A673 (cell line): ENCODE data around the gene PPM1M. TPM values are rescaled to one million over a fixed set of nuclear protein-coding genes. Genes with fewer than 3 reads are reported as not detected.

Source experiments
- BruUV-seq: library from RNA; stranded (reverse); fragments of 400-500 nt; replicated peaks from 2 replicates; lab custom pipeline; 2021; lab: Mats Ljungman, UMichigan
- CTCF ChIA-PET: fragments of 300-600 bp; sonication (Branson Sonifier 250); formaldehyde crosslinking; loops from one replicate; lab custom pipeline; 2022; ENCODE audit warnings: antibody characterized with exemption; lab: Charles Lee
- POLR2A ChIA-PET: fragments of 300-600 bp; sonication (Branson Sonifier 250); formaldehyde crosslinking; loops from one replicate; lab custom pipeline; 2022; ENCODE audit warnings: antibody characterized with exemption; ENCODE audit not compliant: low non-redundant PET; lab: Charles Lee
- DNase-seq: peaks from one replicate; pipeline ENCODE4 v3.0.0-alpha.2; 2015; ENCODE audit warnings: low spot score
- H3K27ac ChIP-seq: fragments of 200-600 bp; sonication (generic); 2 replicates; pipeline ENCODE4 v1.5.1; 2016; ENCODE audit warnings: mixed run types, low read depth, mild to moderate bottlenecking, mixed read lengths, antibody characterized with exemption, low read length; ENCODE audit not compliant: poor library complexity, severe bottlenecking
- H3K27me3 ChIP-seq: fragments of 200-600 bp; sonication (generic); replicated peaks from 2 replicates; pipeline ENCODE4 v1.6.1; 2017; ENCODE audit warnings: mixed run types, low read depth, mild to moderate bottlenecking, mixed read lengths, antibody characterized with exemption, low read length; ENCODE audit not compliant: insufficient read depth, poor library complexity
- H3K36me3 ChIP-seq: fragments of 200-600 bp; sonication (generic); 2 replicates; pipeline ENCODE4 v1.6.1; 2016; ENCODE audit warnings: mixed run types, mild to moderate bottlenecking, mixed read lengths, antibody characterized with exemption, low read length; ENCODE audit not compliant: insufficient read depth, poor library complexity, severe bottlenecking
- H3K4me1 ChIP-seq: fragments of 200-600 bp; sonication (generic); 2 replicates; pipeline ENCODE4 v1.6.1; 2017; ENCODE audit warnings: mixed run types, mild to moderate bottlenecking, mixed read lengths, antibody characterized with exemption, low read length; ENCODE audit not compliant: insufficient read depth, poor library complexity, severe bottlenecking
- H3K4me3 ChIP-seq: fragments of 200-600 bp; sonication (generic); 2 replicates; pipeline ENCODE4 v1.5.1; 2016; ENCODE audit warnings: low read depth, mixed run types, mild to moderate bottlenecking, mixed read lengths, low read length; ENCODE audit not compliant: poor library complexity, severe bottlenecking
- H3K9me3 ChIP-seq: fragments of 200-600 bp; sonication (generic); 2 replicates; pipeline ENCODE4 v1.6.1; 2016; ENCODE audit warnings: mixed run types, low read depth, mild to moderate bottlenecking, mixed read lengths, antibody characterized with exemption, low read length; ENCODE audit not compliant: poor library complexity, severe bottlenecking
- EZH2 ChIP-seq: fragments of 200-600 bp; sonication (generic); IDR thresholded peaks from 2 replicates; pipeline ENCODE4 v1.6.1; 2017; ENCODE audit warnings: borderline replicate concordance, low read depth, mild to moderate bottlenecking, mixed read lengths, antibody characterized with exemption, low read length; ENCODE audit not compliant: poor library complexity, severe bottlenecking
- intact Hi-C: fragments of 100-400 bp; cut with micrococcal nuclease; formaldehyde crosslinking; loops from one replicate; pipeline ENCODE4 v1.10.0; 2022; ENCODE audit not compliant: unreplicated experiment
- total RNA-seq: library from RNA; stranded (reverse); gene quantifications from 2 replicates; pipeline ENCODE4 v1.2.3, GENCODE V29; 2021
- TF ChIP-seq, protein P1 (sequence below): fragments of 300-800, 200-600 bp; sonication (generic); conservative IDR thresholded peaks from 2 replicates; pipeline ENCODE4 v1.5.1; 2017; ENCODE audit warnings: low read depth, mild to moderate bottlenecking, antibody characterized with exemption, low read length, moderate library complexity, mixed read lengths

PPM1M gene
- total RNA-seq, 1 experiment from 2014 or later = 3.6 TPM

- POLR2A ChIA-PET = no interaction called here
- intact Hi-C loops = no loop called here
- CTCF ChIA-PET = no interaction called here
- H3K9me3 ChIP-seq = no peaks in the 10 kb centered on the region
- no peak overlapping the region for H3K4me3 ChIP-seq
- TF ChIP-seq, protein P1, sequence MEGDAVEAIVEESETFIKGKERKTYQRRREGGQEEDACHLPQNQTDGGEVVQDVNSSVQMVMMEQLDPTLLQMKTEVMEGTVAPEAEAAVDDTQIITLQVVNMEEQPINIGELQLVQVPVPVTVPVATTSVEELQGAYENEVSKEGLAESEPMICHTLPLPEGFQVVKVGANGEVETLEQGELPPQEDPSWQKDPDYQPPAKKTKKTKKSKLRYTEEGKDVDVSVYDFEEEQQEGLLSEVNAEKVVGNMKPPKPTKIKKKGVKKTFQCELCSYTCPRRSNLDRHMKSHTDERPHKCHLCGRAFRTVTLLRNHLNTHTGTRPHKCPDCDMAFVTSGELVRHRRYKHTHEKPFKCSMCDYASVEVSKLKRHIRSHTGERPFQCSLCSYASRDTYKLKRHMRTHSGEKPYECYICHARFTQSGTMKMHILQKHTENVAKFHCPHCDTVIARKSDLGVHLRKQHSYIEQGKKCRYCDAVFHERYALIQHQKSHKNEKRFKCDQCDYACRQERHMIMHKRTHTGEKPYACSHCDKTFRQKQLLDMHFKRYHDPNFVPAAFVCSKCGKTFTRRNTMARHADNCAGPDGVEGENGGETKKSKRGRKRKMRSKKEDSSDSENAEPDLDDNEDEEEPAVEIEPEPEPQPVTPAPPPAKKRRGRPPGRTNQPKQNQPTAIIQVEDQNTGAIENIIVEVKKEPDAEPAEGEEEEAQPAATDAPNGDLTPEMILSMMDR = no peak
- no peak for TF ChIP-seq EZH2
- H3K4me1 ChIP-seq = no peaks in the 10 kb centered on the region
- BruUV-seq = no TSS peak
- no peak for DNase-seq
- H3K27me3 ChIP-seq = no peaks in the 10 kb centered on the region
- H3K27ac ChIP-seq = no peak overlapping the region
- H3K36me3 ChIP-seq = peaks cover 57% of the 10 kb centered on the region
Measured at GRCh38 chr3:52257911-52258310, 12.4 kb downstream of the PPM1M start.

- no peak for DNase-seq
- Histone ChIP-seq H3K4me1 (no peaks in the 10 kb centered on the region), H3K27ac (no peak overlapping the region), H3K27me3 (no peaks in the 10 kb centered on the region), H3K9me3 (no peaks in the 10 kb centered on the region), H3K36me3 (peaks cover 58% of the 10 kb centered on the region), H3K4me3 (no peak overlapping the region)
- POLR2A ChIA-PET = no interaction called here
- intact Hi-C loops = no loop called here
- TF ChIP-seq EZH2 = no peak
- TF ChIP-seq, protein P1 = no peak
- CTCF ChIA-PET = no interaction called here
- no TSS peak for BruUV-seq
Measured at GRCh38 chr3:52259035-52259434, 13.5 kb downstream of the PPM1M start.

- Histone ChIP-seq H3K36me3 (peaks cover 61% of the 10 kb centered on the region), H3K27ac (no peak overlapping the region), H3K4me1 (no peaks in the 10 kb centered on the region), H3K27me3 (no peaks in the 10 kb centered on the region), H3K9me3 (no peaks in the 10 kb centered on the region), H3K4me3 (no peak overlapping the region)
- no peak for DNase-seq
- intact Hi-C loops = no loop called here
- TF ChIP-seq, protein P1 = no peak
- no peak for TF ChIP-seq EZH2
- POLR2A ChIA-PET = no interaction called here
- CTCF ChIA-PET = no interaction called here
- no TSS peak for BruUV-seq
Measured at GRCh38 chr3:52259448-52259847, 13.9 kb downstream of the PPM1M start.
